Measurements from ENCODE around the gene C11orf42.

C11orf42 gene

GRCh38 chr11:6205366-6205765 is at the start of gene C11orf42:
TSS of gene C11orf42 (plus strand) at chr11:6205557. CDS start at chr11:6205616, 59 bp downstream.
- no peak within 1 kb of the TSS for H3K4me3 ChIP-seq (ENCODE audit: low read depth, low read length)
- TF ChIP-seq, protein P1, sequence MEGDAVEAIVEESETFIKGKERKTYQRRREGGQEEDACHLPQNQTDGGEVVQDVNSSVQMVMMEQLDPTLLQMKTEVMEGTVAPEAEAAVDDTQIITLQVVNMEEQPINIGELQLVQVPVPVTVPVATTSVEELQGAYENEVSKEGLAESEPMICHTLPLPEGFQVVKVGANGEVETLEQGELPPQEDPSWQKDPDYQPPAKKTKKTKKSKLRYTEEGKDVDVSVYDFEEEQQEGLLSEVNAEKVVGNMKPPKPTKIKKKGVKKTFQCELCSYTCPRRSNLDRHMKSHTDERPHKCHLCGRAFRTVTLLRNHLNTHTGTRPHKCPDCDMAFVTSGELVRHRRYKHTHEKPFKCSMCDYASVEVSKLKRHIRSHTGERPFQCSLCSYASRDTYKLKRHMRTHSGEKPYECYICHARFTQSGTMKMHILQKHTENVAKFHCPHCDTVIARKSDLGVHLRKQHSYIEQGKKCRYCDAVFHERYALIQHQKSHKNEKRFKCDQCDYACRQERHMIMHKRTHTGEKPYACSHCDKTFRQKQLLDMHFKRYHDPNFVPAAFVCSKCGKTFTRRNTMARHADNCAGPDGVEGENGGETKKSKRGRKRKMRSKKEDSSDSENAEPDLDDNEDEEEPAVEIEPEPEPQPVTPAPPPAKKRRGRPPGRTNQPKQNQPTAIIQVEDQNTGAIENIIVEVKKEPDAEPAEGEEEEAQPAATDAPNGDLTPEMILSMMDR (IDR thresholded peaks at IDR 0.05; ENCODE audit: borderline replicate concordance, insufficient read depth, low read depth, low read length) = no peak

GRCh38 chr11:6156628-6157359 is 48.6 kb upstream of the C11orf42 start:
- no peak overlapping the region for H3K4me3 ChIP-seq (ENCODE audit: low read depth, low read length)
- TF ChIP-seq, protein P1 (IDR thresholded peaks at IDR 0.05; ENCODE audit: borderline replicate concordance, insufficient read depth, low read depth, low read length) = no peak

GRCh38 chr11:6170226-6170625 is 35.1 kb upstream of the C11orf42 start, which contains the start of gene OR52B2:
TSS of gene OR52B2 (minus strand) at chr11:6170326. CDS start at chr11:6170326, 0 bp downstream.
- H3K4me3 ChIP-seq (ENCODE audit: low read depth, low read length) = no peak within 1 kb of the TSS
- TF ChIP-seq, protein P1 (IDR thresholded peaks at IDR 0.05; ENCODE audit: borderline replicate concordance, insufficient read depth, low read depth, low read length) = no peak

DNA sequence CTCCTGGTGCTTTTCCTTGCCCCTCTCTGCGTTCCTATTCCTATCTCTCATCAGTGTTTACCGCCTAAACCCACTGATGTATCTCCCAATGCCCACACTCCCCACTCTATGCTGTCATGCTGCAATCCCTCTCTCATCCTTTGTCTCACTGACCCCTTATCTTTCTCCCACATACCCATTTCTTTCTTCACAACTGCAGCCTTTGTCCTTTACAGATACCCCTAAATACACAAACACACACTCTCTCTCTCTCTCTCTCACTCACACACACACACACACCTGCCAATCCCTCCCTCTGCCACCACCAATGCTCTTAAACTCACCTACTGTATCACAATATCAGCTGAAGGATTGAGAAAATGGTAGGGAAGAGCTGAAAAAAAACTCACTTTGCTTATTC is 29.9 kb upstream of the C11orf42 start:
- H3K4me3 ChIP-seq (ENCODE audit: low read depth, low read length) = no peak overlapping the region
- TF ChIP-seq, protein P1 (IDR thresholded peaks at IDR 0.05; ENCODE audit: borderline replicate concordance, insufficient read depth, low read depth, low read length) = no peak

DNA sequence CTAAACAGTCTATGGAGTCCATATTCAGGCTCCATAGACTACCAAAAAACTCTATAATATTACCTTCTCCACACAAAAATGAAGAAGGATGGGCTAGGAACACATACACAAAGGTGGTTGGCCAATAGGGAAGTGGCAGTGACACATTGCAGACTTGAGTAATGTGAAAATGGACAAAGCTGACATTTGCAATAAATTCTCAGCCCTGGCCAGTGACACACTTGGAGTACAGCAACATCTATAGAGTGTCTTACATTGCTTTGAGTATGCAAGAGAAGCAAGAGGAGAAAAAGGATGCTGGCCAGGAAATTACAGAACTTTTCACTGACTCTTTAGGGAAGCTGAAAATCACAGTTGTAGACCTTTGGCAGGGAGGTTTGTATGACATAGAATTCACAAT is 13.6 kb upstream of the C11orf42 start:
- TF ChIP-seq, protein P1 (IDR thresholded peaks at IDR 0.05; ENCODE audit: borderline replicate concordance, insufficient read depth, low read depth, low read length) = no peak
- H3K4me3 ChIP-seq (ENCODE audit: low read depth, low read length) = no peak overlapping the region

DNA sequence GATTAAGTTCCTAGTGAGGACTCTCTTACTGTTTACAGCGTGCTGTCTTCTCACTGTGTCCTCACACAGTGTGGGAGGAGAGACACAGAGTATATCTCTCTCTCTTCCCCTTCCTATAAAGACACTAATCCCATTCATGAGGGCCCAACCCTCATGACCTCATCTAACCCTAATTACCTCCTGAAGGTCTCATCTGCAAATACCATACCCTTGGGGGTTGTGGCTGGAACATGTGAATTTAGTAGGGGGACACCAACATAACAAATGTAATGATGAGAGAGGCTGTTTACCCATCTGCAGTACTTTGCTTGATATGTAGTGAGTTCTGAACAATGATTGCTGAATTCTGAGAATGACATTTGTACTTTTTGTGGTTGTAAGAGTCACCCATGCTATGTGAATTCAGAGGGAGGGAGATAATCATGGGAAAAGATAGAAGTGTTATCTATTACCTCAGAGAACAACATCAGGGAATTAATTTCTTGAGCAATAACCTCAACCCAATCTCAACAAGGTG is 11.2 kb upstream of the C11orf42 start:
- no peak overlapping the region for H3K4me3 ChIP-seq (ENCODE audit: low read depth, low read length)
- TF ChIP-seq, protein P1 (IDR thresholded peaks at IDR 0.05; ENCODE audit: borderline replicate concordance, insufficient read depth, low read depth, low read length) = no peak

DNA sequence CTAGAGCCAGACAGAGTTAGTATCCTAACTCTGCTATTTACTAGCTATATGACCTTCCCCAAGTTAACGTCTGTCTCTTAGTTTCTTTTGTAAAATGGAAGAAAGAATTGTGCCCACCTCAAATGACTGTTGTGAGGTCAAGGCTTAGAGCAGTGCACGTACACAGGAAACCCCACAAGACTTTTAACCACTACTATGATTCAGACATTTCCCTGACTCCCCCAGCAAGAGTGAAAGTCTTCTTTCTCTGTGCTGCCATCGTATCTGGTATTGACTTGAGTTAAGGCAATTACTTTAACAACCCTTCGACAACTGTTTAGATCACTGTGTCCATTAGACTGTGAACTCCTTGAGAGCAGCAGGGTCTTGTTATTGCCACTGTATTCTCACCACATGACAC is 9.0 kb upstream of the C11orf42 start:
- no peak overlapping the region for H3K4me3 ChIP-seq (ENCODE audit: low read depth, low read length)
- TF ChIP-seq, protein P1 (IDR thresholded peaks at IDR 0.05; ENCODE audit: borderline replicate concordance, insufficient read depth, low read depth, low read length) = no peak
